Stimulated activated CD4-positive, alpha-beta T cell treated with anti-CD3 and anti-CD28 coated beads, Interleukin-15, amount 100 ng/mL, for 48 hours (primary cell): ENCODE data around the gene S100A8.

Source experiments
- DNase-seq, 2 donors: peaks; one replicate each; pipeline ENCODE4 v3.0.0-alpha.2; 2020; ENCODE audit warnings: low read depth in 2 of 2

The S100A8 gene

DNA sequence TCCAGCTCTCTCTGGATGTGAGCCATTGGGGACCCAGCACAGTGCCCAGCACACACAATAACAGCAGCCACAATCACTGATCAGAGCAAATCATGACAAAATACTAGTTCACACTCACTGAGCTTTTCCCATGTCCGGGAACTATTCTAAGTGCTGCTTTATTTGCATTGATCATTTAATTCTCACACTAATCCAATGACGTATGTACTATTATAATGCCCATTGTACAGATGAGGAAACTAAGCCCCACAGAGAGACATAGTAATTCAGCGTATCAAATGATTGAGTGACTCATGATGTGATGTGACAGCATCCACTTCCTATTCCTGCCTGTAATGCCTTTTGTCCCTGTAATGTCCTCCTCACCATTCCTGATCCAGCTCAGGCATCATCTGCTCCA lies 1.9 kb upstream of the S100A8 start:
- no peak for DNase-seq

DNA sequence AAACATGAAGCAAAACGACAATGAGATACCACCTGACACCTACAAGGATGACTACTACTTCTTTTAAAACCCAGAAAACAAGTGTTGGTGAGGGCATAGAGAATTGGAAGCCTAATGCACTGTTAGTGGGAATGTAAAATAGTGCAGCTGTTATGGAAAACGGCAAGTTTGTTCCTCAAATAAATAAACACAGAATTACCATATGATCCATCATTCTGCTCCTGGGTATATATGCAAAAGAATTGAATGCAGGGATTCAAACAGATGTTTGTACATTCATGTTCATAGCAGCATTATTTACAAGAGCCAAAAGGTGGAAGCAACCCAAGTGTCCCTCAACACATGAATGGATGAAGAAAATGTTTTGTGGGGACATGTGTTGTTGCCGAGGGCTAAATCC lies 1.4 kb upstream of the S100A8 start:
- no peak for DNase-seq

- DNase-seq: no peak
Measured at GRCh38 chr1:153389973-153390879, 647 bp downstream of the S100A8 start.

DNA sequence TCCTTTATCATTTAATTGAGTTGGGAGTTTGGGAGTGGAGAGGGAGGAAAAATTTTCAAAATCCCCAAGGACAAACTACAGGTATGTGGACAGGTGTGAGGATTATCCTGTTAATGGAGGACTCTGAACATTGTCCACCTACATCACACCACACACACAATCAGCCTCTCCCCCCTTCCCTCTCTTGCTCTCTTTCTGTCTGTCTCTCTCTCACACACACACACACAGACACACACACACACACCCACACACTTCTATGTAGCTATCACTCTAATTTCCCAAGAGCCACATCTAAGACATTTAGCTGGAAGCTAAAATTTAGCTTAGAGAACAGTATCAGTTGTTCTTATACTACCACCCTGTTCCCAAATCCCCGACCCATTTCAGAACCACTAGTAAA lies 1.5 kb downstream of the S100A8 start:
- no peak for DNase-seq

- DNase-seq: no peak
Measured at GRCh38 chr1:153387785-153388184, 3.1 kb downstream of the S100A8 start.

DNA sequence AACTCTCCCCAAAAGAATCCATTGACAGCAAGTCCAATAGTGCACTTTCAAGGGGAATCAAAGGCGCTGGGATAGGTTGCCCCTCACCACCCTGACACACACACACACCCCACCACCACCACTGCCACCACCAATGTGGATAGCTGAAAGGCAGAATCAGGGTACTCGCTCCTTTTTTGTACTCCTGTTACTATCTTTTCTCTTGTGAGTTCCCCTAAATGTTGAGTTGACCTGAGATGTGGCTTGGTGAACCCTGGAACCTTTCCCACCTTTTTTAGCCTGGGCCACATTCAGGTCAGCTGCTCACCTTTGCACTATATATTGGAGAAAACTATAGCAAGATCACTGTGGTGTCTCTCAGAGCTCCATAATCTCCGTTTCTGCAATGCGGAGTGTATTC lies 3.9 kb downstream of the S100A8 start:
- DNase-seq: no peak

DNA sequence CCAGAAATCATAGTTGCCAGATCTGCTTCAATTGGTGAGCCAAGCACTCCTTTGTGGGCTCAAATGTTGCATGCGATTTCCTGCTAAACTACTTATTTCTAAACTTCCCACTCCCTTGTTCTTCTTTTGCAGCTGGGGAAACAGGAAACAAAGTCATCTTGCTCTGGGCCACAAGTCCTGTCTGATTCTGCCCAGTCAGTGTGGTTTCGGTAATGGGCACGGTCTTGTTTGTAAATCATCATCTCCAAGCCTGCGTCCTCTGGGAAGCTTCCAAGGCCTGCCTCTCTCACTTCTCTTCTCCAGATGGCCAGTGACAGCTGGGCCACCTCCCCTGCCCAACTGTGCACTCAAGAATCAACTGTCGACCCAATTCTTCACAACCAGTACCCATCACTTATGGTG lies 4.4 kb downstream of the S100A8 start:
- no peak for DNase-seq

GRCh38 chr1:153384958-153385580 lies 5.8 kb downstream of the S100A8 start:
- DNase-seq: no peak

DNA sequence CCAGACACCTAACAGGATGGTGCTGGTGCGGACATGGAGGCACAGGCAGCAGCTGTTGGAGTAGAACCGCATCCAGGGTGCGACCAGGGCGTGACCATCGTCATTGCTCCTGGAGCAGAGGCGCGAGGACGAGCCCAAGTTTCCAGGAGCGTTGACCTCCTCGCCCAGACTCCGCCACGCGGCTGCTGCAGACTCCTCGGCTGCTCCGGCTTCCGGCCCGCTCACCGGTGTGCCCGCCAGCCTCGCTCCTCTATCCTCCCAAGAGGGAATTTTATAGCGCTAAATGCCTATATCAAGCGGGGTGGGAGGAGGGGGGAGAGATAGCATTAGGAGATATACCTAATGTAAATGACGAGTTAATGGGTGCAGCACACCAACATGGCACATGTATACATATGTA lies 10.2 kb downstream of the S100A8 start:
- DNase-seq: no peak

GRCh38 chr1:153379591-153379990 lies 11.3 kb downstream of the S100A8 start:
- DNase-seq: no peak

DNA sequence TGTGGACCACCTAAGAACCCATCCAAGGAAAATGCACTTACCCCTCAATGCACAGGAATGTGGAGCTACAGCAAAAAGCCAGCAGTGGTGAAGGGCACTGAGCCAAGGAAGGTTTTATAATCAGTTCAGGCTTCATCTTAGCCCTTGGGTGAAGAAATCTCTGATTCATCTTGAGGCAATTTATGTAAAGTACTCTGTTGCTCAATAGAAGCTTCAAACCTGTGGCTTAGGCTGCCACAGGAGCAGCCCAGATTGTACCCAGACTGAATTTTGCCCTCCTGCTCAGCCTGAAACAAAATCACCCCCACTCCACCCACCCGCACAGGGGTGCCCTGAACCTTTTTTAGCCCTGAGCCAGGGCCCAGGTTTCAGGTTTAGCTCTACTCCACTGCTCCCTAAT lies 15.4 kb downstream of the S100A8 start, which contains the start of gene S100A12:
Gene S100A12 (minus strand): TSS at position 111 of the 400 bp plus-strand sequence. CDS start 1,029 bp downstream, outside the sequence.
- no peak for DNase-seq

GRCh38 chr1:153374071-153374470 lies 16.8 kb downstream of the S100A8 start:
- no peak for DNase-seq

GRCh38 chr1:153372571-153372970 lies 18.3 kb downstream of the S100A8 start:
- DNase-seq: no peak

GRCh38 chr1:153371231-153371630 lies 19.6 kb downstream of the S100A8 start:
- DNase-seq: no peak

- no peak for DNase-seq
Measured at GRCh38 chr1:153370146-153370545, 20.7 kb downstream of the S100A8 start.

- no peak for DNase-seq
Measured at GRCh38 chr1:153368495-153368894, 22.4 kb downstream of the S100A8 start.

DNA sequence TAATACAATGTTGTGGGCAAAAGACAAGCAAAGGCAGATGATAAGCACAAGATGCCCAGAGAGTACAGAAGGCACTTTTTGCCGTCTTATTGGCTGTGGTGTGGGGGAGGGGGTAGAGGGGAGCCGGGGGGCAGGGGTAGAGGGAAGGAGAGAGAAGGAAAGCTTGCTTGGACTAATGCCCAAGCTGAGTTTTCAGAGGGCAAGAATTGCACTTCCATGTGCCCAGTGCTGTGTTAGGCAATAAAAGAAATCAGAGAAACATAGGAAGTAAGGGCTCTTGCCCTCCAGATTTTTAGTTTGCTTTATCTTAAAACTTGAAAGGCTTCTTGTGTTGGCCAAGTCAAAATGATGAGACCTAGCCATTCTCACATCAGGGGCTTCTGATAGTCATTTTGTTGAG lies 23.8 kb downstream of the S100A8 start:
- DNase-seq: no peak

GRCh38 chr1:153366261-153366660 lies 24.6 kb downstream of the S100A8 start:
- DNase-seq: no peak

DNA sequence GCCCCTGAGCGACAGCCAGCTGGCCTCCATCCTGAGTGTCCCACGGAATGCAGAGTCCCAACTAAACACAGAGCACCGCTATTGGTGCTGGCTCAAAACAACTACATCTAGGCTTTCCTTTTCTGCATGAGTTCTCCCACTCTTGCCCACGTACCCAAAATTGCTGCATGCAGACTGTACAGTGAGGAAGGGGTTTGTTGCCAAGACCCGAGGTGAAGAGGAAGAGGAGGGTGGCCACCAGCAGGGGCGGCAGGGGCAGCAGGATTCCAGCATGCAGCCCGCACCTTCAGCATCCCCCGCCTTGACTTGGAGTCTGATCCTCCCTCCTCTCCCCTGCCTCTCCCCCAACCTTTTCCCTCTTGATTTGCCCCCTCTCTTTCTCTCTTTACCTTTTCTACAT lies 25.2 kb downstream of the S100A8 start:
- no peak for DNase-seq

DNA sequence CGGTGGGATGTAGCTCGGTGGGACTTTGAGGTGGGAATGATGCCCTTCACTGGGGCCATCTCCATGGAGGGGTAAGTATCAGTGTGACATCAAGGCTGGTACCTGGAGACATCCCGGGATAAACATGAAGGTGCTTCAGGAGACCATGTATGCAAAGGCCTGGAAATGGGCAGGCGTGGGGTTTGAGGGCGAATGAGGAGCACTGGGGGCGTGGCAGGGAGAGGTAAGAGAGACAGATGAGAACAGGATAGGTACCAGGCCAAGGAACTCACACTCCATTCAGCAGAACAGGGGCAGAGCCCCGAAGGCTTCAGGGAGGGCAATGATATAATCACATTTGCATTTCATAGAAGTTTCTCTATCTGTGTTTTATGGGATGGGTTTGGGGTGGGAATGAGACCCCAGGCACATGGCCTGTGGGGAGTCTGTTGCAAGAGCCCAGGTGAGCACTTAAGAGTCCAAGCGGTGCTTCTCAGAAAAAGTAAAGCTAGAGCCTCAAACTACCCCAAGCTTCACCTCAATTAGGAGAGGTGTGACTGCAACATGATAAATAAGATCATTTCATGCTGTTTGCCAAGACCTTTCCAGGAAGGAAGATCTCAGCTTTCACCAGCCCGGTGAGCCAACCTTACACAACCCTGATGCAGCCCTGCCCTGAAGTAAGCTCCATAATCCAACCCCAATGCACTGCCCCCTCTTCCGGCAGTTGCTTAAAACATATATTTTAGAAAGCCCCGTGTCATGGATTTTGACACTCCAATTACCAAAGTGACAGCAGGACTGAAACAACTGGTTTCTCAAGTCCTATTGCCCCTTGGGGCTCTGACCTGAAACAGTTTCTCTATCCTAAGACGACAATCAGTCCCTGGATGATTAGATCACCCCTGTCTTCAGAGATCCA lies 25.9 kb downstream of the S100A8 start:
- DNase-seq: no peak

- DNase-seq: no peak
Measured at GRCh38 chr1:153364156-153364555, 26.7 kb downstream of the S100A8 start.

DNA sequence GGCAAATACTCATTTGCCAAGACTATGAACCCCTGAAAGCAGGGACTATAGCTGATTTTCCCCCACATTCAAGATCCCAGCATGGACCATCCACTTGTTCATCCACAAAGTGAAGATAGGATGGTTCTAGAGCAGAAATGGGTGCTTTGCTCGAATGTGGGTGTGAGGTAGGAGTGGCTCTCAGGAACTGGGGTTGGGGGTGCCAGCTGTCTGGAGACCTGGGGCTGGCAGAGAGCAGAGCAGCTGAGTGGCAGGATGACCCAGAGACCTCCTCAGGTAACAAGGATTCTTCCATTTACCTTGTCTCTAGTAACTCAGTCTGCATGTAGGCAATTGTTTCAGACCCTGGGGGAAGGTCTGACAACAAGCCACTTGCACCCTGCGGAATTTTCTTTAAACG lies 27.2 kb downstream of the S100A8 start:
- DNase-seq: no peak
